ENCODE data around the gene C6orf89.

DNA sequence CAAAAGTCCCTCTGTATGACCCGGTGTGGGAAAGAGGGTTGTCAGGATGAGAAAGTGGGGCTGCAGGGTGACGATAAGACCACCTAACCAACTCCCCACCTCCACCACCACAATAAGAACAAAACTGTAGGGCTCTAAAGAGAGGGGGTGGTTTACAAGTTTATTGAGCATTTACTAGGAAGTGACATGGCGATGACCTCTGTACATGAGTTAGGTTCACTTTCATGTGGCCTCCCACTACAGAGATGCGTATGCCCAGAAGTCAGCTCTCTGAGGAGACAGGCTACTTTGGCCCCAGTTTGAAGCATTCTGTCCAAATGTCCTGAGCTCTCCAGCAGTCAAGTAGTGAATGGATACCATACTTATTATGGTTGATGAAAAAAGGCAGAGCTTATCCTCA lies 40.1 kb downstream of the C6orf89 start:
- TF ChIP-seq CTCF (IDR thresholded peaks at IDR 0.05): no peak
- TF ChIP-seq EP300 (IDR thresholded peaks at IDR 0.05): no peak
- no peak for TF ChIP-seq ZC3H11A (IDR thresholded peaks at IDR 0.05)
- no peak for TF ChIP-seq RARB (CRISPR knock-in tag; IDR thresholded peaks at IDR 0.05)
- no peak for TF ChIP-seq POLR2A (IDR thresholded peaks at IDR 0.05; ENCODE audit: low read length)
- no peak for TF ChIP-seq RCOR1 (IDR thresholded peaks at IDR 0.05; ENCODE audit: low read depth, low read length)
- TF ChIP-seq RFX5 (IDR thresholded peaks at IDR 0.05): no peak
- no peak for TF ChIP-seq MYC (IDR thresholded peaks at IDR 0.05; ENCODE audit: borderline replicate concordance, low read length)
